Endometrial microvascular endothelial cells (primary cell): Measurements from ENCODE around the gene TNFSF9. TPM values are rescaled to one million over a fixed set of nuclear protein-coding genes. Genes with fewer than 3 reads are reported as not detected.

Experiments used
- in situ Hi-C: cut with HindIII; loops from 2 replicates; pipeline ENCODE4 v1.10.0; 2017; ENCODE audit warnings: low sequenced_read_pairs, low pct_unique_long_range_greater_than_20kb; ENCODE audit errors: inconsistent ontology term
- total RNA-seq: library from RNA; depleted of rRNA; stranded (reverse); fragments of >200 nt; gene quantifications from one replicate; pipeline ENCODE4 v1.2.3, GENCODE V29; 2015; ENCODE audit errors: inconsistent ontology term

TNFSF9 gene, protein sequence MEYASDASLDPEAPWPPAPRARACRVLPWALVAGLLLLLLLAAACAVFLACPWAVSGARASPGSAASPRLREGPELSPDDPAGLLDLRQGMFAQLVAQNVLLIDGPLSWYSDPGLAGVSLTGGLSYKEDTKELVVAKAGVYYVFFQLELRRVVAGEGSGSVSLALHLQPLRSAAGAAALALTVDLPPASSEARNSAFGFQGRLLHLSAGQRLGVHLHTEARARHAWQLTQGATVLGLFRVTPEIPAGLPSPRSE
- total RNA-seq: 6.7 TPM

DNA sequence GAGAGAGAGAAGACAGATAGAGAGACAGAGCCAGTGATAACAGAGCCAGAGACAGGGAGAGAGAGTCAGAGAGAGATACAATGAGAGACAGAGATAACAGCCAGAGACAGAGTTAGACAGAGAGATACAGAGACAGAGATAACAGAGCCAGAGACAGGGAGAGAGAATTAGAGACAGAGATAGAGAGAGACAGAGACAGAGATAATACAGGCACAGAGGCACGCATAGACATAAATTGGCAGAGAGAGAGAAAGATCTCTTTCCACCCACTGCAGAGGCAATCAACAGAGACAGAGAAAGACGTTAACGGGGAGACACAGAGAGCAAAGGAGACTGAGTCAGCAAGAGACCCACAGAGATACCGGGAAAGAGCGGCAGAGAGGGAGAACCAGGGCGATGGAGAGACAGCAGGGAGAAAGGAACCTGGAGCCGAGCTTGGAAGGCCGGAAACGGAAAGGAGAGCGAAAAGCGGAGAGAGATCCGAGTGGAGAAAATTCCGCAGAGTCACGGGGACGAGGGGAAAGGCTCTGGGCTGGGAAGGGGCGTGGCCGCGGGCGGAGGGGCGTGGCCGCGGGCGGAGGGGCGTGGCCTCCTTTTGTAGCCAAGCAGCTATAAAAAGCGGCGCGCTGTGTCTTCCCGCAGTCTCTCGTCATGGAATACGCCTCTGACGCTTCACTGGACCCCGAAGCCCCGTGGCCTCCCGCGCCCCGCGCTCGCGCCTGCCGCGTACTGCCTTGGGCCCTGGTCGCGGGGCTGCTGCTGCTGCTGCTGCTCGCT lies at the start of gene TNFSF9:
TSS of gene TNFSF9 (plus strand) at position 641 of the 777 bp plus-strand sequence. CDS start at position 652, 11 bp downstream.
- in situ Hi-C loops: no loop called here

DNA sequence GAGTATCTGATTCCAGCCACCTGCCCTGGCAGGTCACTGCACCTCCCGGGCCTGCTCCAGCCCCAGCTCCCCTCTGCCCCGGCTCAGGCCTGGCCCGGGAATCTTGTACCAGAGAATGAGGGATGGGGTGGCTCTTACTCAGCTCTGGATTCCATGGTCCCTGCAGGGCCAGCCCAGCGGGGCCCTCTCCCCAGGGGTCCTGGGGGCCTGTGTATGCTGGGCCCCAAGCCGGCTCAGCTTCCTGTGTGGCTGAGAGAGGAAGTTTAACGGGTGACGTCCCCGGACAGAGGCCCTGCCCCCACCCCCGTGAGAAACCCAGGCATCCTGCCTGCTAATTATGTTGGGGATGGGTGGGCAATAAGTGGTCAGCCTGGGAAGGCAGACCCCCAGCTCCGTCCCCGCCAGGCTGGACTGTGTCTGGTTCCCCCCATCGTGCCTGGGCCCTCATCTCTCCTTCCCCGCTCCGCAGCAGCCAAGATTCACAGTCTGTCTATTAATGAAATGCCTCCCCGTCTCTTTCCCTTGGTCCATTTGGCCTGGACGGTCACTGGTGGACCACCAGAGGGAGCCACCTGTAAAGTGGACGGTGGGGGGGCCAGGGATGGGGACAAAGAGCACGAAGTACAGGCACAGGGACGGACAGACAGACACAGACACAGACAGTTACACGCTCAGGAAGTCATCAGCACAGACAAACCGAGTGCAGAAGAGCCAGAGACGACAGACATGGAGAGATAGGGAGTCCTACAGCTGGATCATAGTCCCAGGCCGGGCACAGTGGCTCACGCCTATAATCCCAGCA lies 49.1 kb upstream of the TNFSF9 start, which contains the start of gene DENND1C:
TSS of gene DENND1C (minus strand) at position 247 of the 802 bp plus-strand sequence. CDS start at position 155, 92 bp downstream.
- in situ Hi-C loops: no loop called here

GRCh38 chr19:6482343-6482686 lies 48.5 kb upstream of the TNFSF9 start:
- in situ Hi-C loops: no loop called here

GRCh38 chr19:6483235-6483634 lies 47.6 kb upstream of the TNFSF9 start:
- in situ Hi-C loops: no loop called here

DNA sequence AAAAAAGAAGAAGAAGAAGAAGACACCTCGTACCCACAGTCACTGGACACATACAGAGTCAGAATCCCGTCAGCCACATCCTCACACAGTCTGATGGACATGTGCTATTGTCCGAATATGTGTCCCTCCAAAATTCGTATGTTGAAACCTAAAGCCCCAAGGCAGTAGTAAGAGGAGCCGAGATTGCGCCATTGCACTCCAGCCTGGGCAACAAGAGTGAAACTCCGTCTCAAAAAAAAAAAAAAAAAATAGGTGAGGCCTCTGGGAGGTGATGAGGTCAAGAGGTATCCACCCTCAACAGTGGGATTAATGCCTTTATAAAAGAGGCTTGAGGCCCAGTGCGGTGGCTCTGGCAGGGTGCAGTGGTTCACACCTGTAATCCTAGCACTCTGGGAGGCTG lies 46.6 kb upstream of the TNFSF9 start:
- in situ Hi-C loops: no loop called here

DNA sequence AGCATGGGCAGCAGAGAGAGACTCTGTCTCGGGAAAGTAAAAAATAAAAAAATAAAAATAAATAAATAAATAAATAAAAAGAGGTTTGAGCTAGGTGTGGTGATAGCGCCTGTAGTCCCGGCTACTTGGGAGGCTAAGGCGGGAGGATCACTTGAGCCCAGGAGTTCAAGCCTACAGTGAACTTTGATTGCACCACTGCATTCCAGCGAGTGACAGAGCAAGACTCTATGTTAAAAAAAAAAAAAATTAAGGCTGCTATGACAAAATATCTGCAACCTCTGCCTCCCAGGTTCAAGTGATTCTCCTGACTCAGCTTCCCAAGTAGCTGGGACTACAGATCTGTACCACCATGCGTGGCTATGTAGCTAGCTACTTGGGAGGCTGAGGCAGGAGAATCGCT lies 46.0 kb upstream of the TNFSF9 start:
- in situ Hi-C loops: no loop called here

DNA sequence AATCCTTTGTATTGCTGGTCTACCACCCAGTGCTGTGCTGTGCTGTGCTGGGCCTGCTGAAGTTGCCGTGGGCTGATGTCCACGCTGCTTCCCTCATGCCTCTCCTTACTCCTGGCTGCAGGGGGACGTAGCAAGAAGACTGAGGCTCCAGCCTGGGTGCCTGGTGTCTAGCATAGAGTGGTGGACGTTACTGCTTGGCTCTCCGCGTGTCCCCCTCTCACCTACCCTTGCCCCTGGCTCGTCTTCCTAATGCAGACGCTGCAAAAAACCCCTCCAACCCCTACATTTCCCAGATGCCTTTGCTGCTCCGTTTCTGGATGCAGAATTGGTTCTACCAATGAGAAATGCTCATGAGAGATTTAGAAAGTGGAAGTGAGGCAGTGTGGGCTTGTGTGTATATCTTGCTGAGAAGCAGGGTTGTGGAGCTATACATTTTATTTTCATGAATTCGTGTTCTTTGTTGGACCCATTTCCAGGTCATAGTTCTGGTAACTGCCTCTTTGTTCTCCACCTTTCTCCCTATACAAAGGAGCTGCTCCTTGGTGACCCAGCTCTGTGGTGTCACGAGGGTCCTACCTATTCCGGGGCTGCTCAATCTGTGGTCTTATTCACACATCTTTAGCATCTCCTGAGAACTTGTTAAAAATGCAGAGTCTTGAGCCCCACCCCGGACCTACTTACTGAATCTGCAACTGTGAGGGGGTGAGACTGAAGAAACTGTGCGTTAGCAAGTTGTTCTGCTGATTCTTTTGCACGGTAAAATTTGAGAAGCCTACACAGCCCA lies 41.4 kb upstream of the TNFSF9 start:
- in situ Hi-C loops: no loop called here

DNA sequence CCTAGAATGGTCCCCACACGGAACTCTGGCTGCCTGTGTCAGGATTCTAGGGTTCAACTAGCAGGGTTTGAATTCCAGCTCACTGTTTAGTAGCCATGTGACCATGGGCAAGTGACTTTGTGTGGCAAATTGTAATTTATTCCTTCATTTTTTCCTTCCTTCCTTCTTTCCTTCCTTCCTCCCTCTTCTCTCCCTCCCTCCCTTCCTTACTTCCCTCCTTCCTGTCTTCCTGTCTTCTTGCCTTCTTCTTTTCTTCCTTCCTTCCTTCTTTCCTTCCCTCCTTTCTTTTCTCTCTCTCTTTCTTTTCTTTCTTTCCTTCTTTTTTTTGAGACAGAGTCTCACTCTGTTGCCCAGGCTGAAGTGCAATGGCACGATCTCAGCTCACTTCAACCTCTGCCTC lies 40.7 kb upstream of the TNFSF9 start:
- in situ Hi-C loops: no loop called here

GRCh38 chr19:6491802-6492592 lies 38.8 kb upstream of the TNFSF9 start:
- in situ Hi-C loops: no loop called here

GRCh38 chr19:6494438-6495036 lies 36.3 kb upstream of the TNFSF9 start:
- in situ Hi-C loops: no loop called here

GRCh38 chr19:6495947-6496346 lies 34.9 kb upstream of the TNFSF9 start:
- in situ Hi-C loops: no loop called here

- in situ Hi-C loops: no loop called here
These were observed 32.4 kb upstream of the TNFSF9 start for GRCh38 chr19:6498294-6499036.

DNA sequence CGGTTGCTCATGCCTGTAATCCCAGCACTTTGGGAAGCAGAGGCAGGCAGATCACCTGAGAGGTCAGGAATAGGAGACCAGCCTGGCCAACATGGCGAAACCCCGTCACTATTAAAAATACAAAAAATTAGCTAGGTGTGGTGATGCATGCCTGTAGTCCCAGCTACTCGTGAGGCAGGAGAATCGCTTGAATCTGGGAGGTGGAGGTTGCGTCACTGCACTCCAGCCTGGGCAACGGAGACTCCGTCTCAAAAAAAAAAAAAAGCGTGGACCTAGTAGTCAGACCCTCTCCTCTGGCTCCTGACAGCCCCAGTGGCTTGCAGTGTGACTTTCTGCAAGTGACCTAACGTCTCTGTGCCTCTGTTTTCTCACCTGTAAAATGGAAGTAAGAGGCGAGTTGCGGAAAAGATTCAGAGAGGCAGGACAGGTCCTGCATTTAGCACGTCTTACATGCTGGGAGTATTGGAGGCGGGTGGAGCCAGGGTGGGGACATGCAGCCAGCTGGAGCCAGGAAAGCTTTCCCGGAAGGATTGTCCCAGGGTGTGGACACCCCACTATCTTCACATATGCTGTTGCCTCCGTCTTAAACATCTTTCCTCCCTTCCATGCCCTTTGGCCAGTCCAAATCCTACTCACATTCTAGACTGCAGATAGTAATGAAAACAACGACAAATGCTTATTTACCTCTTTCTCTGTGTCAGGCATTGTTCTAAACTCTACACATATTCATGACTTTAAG lies 31.6 kb upstream of the TNFSF9 start:
- in situ Hi-C loops: no loop called here

DNA sequence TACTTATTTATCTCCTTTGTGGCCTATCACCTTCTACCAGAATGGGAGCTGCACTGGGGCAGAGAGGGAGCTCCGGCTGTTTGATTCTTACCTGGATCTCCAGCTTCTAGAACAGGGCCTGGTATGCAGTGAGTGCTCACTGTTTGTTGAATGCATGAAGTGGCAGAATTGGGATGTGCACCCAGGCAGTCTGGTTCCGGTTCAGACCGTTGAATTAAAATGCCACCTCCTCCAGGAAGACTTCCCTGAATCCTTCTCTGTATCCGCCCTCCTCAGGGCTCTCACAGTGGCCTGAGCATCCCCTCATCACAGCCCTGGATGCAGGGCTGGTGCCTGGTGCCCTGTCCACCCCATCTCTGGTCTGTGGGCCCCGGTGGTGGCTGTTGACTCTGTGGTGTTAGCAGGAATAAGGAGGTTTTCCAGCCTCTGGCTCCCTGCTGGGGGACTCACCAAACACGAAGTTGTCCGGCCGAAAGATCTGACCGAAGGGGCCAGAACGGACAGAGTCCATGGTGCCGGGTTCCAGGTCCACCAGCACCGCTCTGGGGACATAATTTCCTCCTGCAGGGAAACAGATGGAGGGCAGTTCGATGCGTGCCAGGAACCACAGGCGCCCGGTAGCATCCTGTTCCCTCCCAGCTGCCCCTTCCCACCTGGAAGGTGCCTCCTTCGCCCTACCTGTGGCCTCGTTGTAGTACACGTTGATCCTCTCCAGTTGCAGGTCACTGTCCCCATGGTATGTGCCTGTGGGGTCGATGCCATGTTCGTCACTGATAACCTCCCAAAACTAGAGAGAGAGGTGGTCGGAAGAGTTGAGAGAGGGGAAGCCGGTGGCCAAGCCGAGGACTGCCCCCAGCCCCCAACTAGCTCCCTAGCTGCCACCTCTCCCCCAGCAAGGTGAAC lies 29.7 kb upstream of the TNFSF9 start:
- in situ Hi-C loops: no loop called here

DNA sequence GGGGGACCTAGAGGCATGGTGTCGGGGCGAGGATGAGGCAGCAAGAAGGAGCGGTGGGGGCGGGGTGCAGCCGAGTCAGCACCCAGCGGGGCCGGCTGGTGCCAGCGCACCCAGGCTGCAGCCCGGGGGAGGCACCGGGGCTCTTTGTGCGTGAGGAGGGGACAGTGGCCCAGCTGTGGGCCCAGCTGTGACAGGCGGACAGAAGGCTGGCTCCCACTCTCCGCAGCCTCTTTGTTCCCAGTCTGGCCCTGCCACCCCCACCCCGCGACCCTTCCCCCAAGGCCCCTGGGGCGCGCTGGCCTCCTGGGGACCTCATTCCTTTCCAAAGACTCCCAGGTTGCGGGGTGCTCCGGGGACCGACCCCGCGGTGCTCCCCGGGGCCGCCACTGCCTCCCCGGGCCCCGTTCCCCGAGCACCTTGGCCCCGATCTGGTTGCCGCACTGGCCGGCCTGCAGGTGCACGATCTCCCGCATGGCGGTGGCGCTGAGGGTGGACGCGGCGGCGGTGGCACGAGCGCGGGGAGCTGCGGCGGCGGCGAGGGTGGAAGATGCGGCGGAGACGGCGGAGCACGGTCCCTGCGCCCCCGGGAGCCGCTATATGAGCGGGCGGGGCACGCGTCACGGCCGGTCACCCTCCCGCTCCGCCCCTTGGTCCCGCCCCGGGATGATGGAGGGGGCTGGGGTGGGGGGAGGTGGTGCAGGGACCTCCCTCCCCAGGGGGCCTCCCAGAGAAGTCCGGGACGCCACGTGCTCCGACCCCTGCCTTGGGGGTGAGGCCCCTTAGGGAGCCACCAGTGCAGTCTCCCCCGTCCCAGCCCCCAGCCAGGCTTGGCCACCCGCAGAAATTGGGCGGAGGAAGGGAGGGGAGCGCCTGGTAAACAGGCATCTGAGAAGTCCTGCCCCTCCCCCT lies 28.8 kb upstream of the TNFSF9 start, which contains the start of gene TUBB4A:
TSS of gene TUBB4A (minus strand) at position 570 of the 909 bp plus-strand sequence. CDS start at position 473, 97 bp downstream.
- in situ Hi-C loops: no loop called here
